ENCODE results near the gene ZNF750. TPM values are rescaled to one million over a fixed set of nuclear protein-coding genes. Genes with fewer than 3 reads are reported as not detected.
A peak's percentile ranks its signal among the peaks of the same experiment; 100 is the strongest.

The ZNF750 gene
- total and polyA plus RNA-seq, 10 of the 15 experiments (the other 5 are each of a cell fraction or from before 2014, with no cell fraction given): 0.06 TPM; not detected in 9

GRCh38 chr17:82856361-82856760 lies 16.5 kb upstream of the ZNF750 start:
- no TSS peak for BruUV-seq (replicated peaks)
- no peak overlapping the region for H2AFZ ChIP-seq (ENCODE audit: control insufficient read depth, low read depth, low read length)
- DNase-seq (ENCODE audit: low read depth, low spot score): no peak
- ChIA-PET RAD21 (ENCODE audit: unreplicated experiment) (no interaction called here), POLR2A (no interaction called here), SMC1A (ENCODE audit: uncharacterized antibody, unreplicated experiment) (no interaction called here), CTCF (no interaction called here)
- H3K36me3 ChIP-seq (ENCODE audit: control insufficient read depth in 2 of 2, insufficient read depth in 2 of 2, low read length in 1 of 2): no peaks in the 10 kb centered on the region; a peak in 2 of 4 replicates
- in situ Hi-C loops (cut with MboI): no loop called here
- H3K27ac ChIP-seq (ENCODE audit: control insufficient read depth, insufficient read depth): no peak overlapping the region
- H3K79me2 ChIP-seq (ENCODE audit: control insufficient read depth, insufficient read depth, low read length): peaks cover 19% of the 10 kb centered on the region
- no peaks in the 10 kb centered on the region for H3K27me3 ChIP-seq (replicated peaks in 1 of 2; ENCODE audit: control insufficient read depth in 2 of 2, insufficient read depth in 2 of 2, low read length in 1 of 2)
- H3K4me2 ChIP-seq (ENCODE audit: control insufficient read depth, insufficient read depth): no peak overlapping the region
- TF ChIP-seq, protein P1, sequence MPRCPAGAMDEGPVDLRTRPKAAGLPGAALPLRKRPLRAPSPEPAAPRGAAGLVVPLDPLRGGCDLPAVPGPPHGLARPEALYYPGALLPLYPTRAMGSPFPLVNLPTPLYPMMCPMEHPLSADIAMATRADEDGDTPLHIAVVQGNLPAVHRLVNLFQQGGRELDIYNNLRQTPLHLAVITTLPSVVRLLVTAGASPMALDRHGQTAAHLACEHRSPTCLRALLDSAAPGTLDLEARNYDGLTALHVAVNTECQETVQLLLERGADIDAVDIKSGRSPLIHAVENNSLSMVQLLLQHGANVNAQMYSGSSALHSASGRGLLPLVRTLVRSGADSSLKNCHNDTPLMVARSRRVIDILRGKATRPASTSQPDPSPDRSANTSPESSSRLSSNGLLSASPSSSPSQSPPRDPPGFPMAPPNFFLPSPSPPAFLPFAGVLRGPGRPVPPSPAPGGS (IDR thresholded peaks at IDR 0.05; ENCODE audit: borderline replicate concordance, insufficient read depth, low read depth, low read length, poor library complexity, severe bottlenecking): peak; percentile 29
- TF ChIP-seq CHD2 (IDR thresholded peaks at IDR 0.05; ENCODE audit: borderline replicate concordance, low read depth, low read length): no peak
- no peak overlapping the region for H3K9ac ChIP-seq (ENCODE audit: control insufficient read depth, insufficient read depth, low read length)
- no peak for FAIRE-seq
- ATAC-seq: no peak
- peaks cover 25% of the 10 kb centered on the region for H3K4me1 ChIP-seq (ENCODE audit: control insufficient read depth, insufficient read depth, low read length)
- H3K4me3 ChIP-seq: no peak overlapping the region
- intact Hi-C loops (cut with micrococcal nuclease; ENCODE audit: unreplicated experiment): no loop called here
- H4K20me1 ChIP-seq (ENCODE audit: control insufficient read depth, insufficient read depth): no peaks in the 10 kb centered on the region
- no peaks in the 10 kb centered on the region for H3K9me3 ChIP-seq (replicated peaks; ENCODE audit: control insufficient read depth, insufficient read depth, low read length)
- WGBS (ENCODE audit: insufficient coverage, insufficient replicate concordance, low lambda C conversion rate, missing lambda C conversion rate): 90% methylated on average over 15 of the region's 15 CpGs

GRCh38 chr17:82854226-82854625 lies 14.4 kb upstream of the ZNF750 start:
- intact Hi-C loops (cut with micrococcal nuclease; ENCODE audit: unreplicated experiment): no loop called here
- in situ Hi-C loops (cut with MboI): no loop called here
- Histone ChIP-seq H3K27me3 (replicated peaks in 1 of 2; ENCODE audit: control insufficient read depth in 2 of 2, insufficient read depth in 2 of 2, low read length in 1 of 2) (no peaks in the 10 kb centered on the region), H3K9me3 (replicated peaks; ENCODE audit: control insufficient read depth, insufficient read depth, low read length) (no peaks in the 10 kb centered on the region), H3K4me1 (ENCODE audit: control insufficient read depth, insufficient read depth, low read length) (peaks cover 17% of the 10 kb centered on the region), H3K27ac (ENCODE audit: control insufficient read depth, insufficient read depth) (no peak overlapping the region), H3K4me3 (no peak overlapping the region), H3K9ac (ENCODE audit: control insufficient read depth, insufficient read depth, low read length) (no peak overlapping the region), H3K79me2 (ENCODE audit: control insufficient read depth, insufficient read depth, low read length) (no peaks in the 10 kb centered on the region), H4K20me1 (ENCODE audit: control insufficient read depth, insufficient read depth) (no peaks in the 10 kb centered on the region), H3K4me2 (ENCODE audit: control insufficient read depth, insufficient read depth) (no peak overlapping the region), H2AFZ (ENCODE audit: control insufficient read depth, low read depth, low read length) (no peak overlapping the region), H3K36me3 (ENCODE audit: control insufficient read depth in 2 of 2, insufficient read depth in 2 of 2, low read length in 1 of 2) (no peaks in the 10 kb centered on the region; a peak in 2 of 4 replicates)
- ChIA-PET RAD21 (ENCODE audit: unreplicated experiment) (interaction anchor here (1.7 kb wide), 1 partner anchor 10 kb away, joined by 8 read pairs; no protein-coding TSS in a partner anchor), POLR2A (interaction anchor here (0.6 to 1.7 kb wide), 2 partner anchors 7 to 10 kb away, joined by 4 to 9 read pairs; no protein-coding TSS in a partner anchor), SMC1A (ENCODE audit: uncharacterized antibody, unreplicated experiment) (interaction anchor here (1.1 to 2.2 kb wide), 3 partner anchors 11 to 32 kb away, joined by 3 to 7 read pairs (median 3); no protein-coding TSS in a partner anchor), CTCF (interaction anchor here (1.3 kb wide), 1 partner anchor 61 kb away, joined by 3 read pairs; no protein-coding TSS in a partner anchor)
- no TSS peak for BruUV-seq (replicated peaks)
- ATAC-seq (no peak), FAIRE-seq (no peak), DNase-seq (ENCODE audit: low read depth, low spot score) (no peak)
- WGBS (ENCODE audit: insufficient coverage, insufficient replicate concordance, low lambda C conversion rate, missing lambda C conversion rate): 96% methylated on average over 11 of the region's 11 CpGs
- TF ChIP-seq, protein P2, sequence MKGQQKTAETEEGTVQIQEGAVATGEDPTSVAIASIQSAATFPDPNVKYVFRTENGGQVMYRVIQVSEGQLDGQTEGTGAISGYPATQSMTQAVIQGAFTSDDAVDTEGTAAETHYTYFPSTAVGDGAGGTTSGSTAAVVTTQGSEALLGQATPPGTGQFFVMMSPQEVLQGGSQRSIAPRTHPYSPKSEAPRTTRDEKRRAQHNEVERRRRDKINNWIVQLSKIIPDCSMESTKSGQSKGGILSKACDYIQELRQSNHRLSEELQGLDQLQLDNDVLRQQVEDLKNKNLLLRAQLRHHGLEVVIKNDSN (IDR thresholded peaks at IDR 0.05; ENCODE audit: borderline replicate concordance, extremely low read length, insufficient read depth, low read depth, low read length): no peak
- TF ChIP-seq SMC3 (IDR thresholded peaks at IDR 0.05; ENCODE audit: borderline replicate concordance, low read length) (no peak), POU2F2 (IDR thresholded peaks at IDR 0.05; ENCODE audit: borderline replicate concordance, low read depth, low read length) (no peak), ZNF384 (IDR thresholded peaks at IDR 0.05; ENCODE audit: borderline replicate concordance, low read depth, low read length) (no peak), BRCA1 (IDR thresholded peaks at IDR 0.05; ENCODE audit: low read depth, low read length) (no peak), HDGF (IDR thresholded peaks at IDR 0.05) (no peak), KLF5 (IDR thresholded peaks at IDR 0.05; ENCODE audit: partially characterized antibody) (no peak), E2F4 (IDR thresholded peaks at IDR 0.05; ENCODE audit: low read depth, low read length) (no peak), STAT3 (IDR thresholded peaks at IDR 0.05; ENCODE audit: low read depth, low read length) (no peak), BMI1 (IDR thresholded peaks at IDR 0.05; ENCODE audit: borderline replicate concordance) (no peak), ZSCAN29 (IDR thresholded peaks at IDR 0.05) (no peak)
- TF ChIP-seq, protein P3, sequence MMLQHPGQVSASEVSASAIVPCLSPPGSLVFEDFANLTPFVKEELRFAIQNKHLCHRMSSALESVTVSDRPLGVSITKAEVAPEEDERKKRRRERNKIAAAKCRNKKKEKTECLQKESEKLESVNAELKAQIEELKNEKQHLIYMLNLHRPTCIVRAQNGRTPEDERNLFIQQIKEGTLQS (IDR thresholded peaks at IDR 0.05; ENCODE audit: borderline replicate concordance, extremely low read depth, low read depth, low read length): no peak
